K562 (cell line): ENCODE data around the gene CCDC87.
A peak's percentile ranks its signal among the peaks of the same experiment; 100 is the strongest.

Experiments used
- EZH2 ChIP-seq: IDR thresholded peaks from 2 replicates; pipeline ENCODE4 v1.6.1; 2012; ENCODE audit warnings: low read depth, mild to moderate bottlenecking, inconsistent platforms, low read length, borderline replicate concordance
- MYNN ChIP-seq, 2 experiments: sonication (generic); formaldehyde crosslinking in 1 of 2; IDR thresholded peaks; 2 replicates each; pipeline versions ENCODE4 v1.5.0 to v1.6.1; 2016 to 2020; ENCODE audit warnings: antibody characterized with exemption in 1 of 2, missing genetic modification reagents in 1 of 2
- SNRNP70 ChIP-seq: fragments of 200-400 bp; formaldehyde crosslinking; optimal IDR thresholded peaks from 2 replicates; pipeline ENCODE3; 2017; ENCODE audit warnings: low read depth, low read length
- SRF ChIP-seq, 2 experiments: fragments of 250-450, 450-650 bp in 1 of 2; sonication (Bioruptor Pico) in 1 of 2; sonication (generic) in 1 of 2; formaldehyde crosslinking; IDR thresholded peaks; 2 replicates each; pipeline versions ENCODE4 v1.5.0 to v1.5.1; 2020 to 2022; ENCODE audit warnings: mild to moderate bottlenecking in 1 of 2, missing genetic modification reagents in 1 of 2

GRCh38 chr11:66638177-66639065 is 45.6 kb upstream of the CCDC87 start, which contains the start of gene RBM4:
- TF ChIP-seq SNRNP70 (no peak), EZH2 (no peak), SRF (CRISPR knock-in tag; IDR thresholded peaks at IDR 0.05) (peak; percentile 14 to 48; a peak in 1 of 4 replicates), MYNN (IDR thresholded peaks at IDR 0.05) (peak; percentile 63; the same call in 1 of the 2 replicates), MYNN (CRISPR knock-in tag; IDR thresholded peaks at IDR 0.05) (no peak)
